D721Med (cell line): Measurements from ENCODE around the gene COL5A1.
A peak's percentile ranks its signal among the peaks of the same experiment; 100 is the strongest.

Experiments
- DNase-seq: peaks from one replicate; pipeline ENCODE4 v3.0.0; 2011; ENCODE audit warnings: low spot score; ENCODE audit not compliant: insufficient read length
- FAIRE-seq: peaks from 2 replicates; lab custom pipeline; 2011; peaks lifted over from hg19 to GRCh38; lab: Jason Lieb, UNC
- CTCF ChIP-seq: IDR thresholded peaks from 2 replicates; pipeline ENCODE4 v1.5.1; 2012; ENCODE audit warnings: mild to moderate bottlenecking, control low read depth; ENCODE audit not compliant: insufficient read depth; ENCODE audit errors: missing control alignments

The COL5A1 gene

GRCh38 chr9:134655586-134656333 is 14.2 kb downstream of the COL5A1 start:
- FAIRE-seq (no peak), DNase-seq (no peak)
- no peak for TF ChIP-seq CTCF

GRCh38 chr9:134656334-134657006 is 14.9 kb downstream of the COL5A1 start:
- TF ChIP-seq CTCF: peak; percentile 24
- FAIRE-seq (no peak), DNase-seq (no peak)

GRCh38 chr9:134657666-134658377 is 16.2 kb downstream of the COL5A1 start:
- FAIRE-seq: no peak
- DNase-seq: no peak
- no peak for TF ChIP-seq CTCF

- FAIRE-seq: no peak
- no peak for DNase-seq
- TF ChIP-seq CTCF: no peak
Observed at GRCh38 chr9:134658378-134658955, 16.9 kb downstream of the COL5A1 start.

- no peak for FAIRE-seq
- no peak for TF ChIP-seq CTCF
- DNase-seq: no peak
Observed at GRCh38 chr9:134659688-134660131, 18.1 kb downstream of the COL5A1 start.

GRCh38 chr9:134660407-134660806 is 18.8 kb downstream of the COL5A1 start:
- TF ChIP-seq CTCF: no peak
- DNase-seq: no peak
- no peak for FAIRE-seq
